HG02610 (cell line): ENCODE results near the gene CAPZB.
A peak's percentile ranks its signal among the peaks of the same experiment; 100 is the strongest.
"Not testable (repeated sequence)": the region's sequence is repeated elsewhere in the genome, so short reads cannot be mapped to it uniquely, and the experiment has no call there.

ENCODE experiments used
- ATAC-seq: cut with Tn5 transposase; IDR thresholded peaks from one replicate; pipeline ENCODE4 v1.9.1; 2021; ENCODE audit warnings: mild to moderate bottlenecking, moderate library complexity; ENCODE audit not compliant: unreplicated experiment

CAPZB gene

GRCh38 chr1:19315378-19316198, 169.8 kb downstream of the CAPZB start:
- ATAC-seq, result peak; percentile 41

DNA sequence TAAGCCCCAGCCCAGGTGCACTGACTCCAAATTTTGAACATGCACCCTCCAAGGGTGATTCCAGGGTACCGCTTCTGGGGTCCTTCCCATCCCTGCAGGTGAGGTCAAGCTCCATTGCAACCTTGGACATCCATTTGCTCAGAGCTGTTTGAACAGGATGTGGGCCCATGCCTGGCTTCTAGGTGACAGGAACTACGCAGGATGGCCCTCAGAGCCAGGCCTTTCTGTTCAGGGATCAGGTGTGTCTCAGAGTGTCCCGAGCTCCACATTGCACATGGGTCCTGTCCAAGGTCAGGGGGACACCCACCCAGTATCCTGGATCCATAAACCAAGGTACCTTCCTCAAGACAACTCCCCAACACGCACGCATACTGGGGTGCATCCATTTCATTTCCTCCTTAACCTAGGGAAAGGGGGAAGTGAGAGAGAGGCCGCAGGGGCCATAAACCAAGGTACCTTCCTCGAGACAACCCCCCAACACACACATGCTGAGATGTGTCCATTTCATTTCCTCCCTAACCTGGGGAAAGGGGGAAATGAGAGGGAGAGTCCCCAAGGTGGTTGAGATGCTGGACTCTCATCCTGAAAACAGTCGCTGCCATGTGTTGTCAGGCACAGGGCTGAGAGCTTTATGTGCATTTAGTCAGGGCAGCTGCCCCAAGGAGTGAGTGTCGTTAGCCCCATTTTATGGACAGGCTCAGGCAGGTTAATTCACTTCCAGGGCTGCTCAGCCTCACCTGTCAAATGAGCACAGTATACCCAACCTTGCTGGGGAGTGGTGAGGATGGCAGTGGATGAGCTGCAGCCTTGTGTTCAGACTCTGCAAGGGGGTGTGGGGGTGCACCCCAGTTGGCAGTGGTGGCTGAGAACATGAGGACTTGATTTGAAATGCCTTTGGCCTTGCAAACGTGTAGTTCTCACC, 171.1 kb downstream of the CAPZB start:
- ATAC-seq, result no peak

- ATAC-seq, result no peak
Observed at GRCh38 chr1:19313636-19313959, 171.7 kb downstream of the CAPZB start.

GRCh38 chr1:19312782-19313635, 172.3 kb downstream of the CAPZB start:
- ATAC-seq, result no peak

GRCh38 chr1:19311931-19312781, 173.2 kb downstream of the CAPZB start, which contains the start of the genes AKR7A2 and SLC66A1:
Gene AKR7A2, minus strand, starts transcription at chr1:19312144. Its CDS starts 20 bp downstream, at chr1:19312124.
Gene SLC66A1, plus strand, starts transcription at chr1:19312326. Its CDS starts 5,352 bp downstream, at chr1:19317678.
- ATAC-seq, result peak; percentile 66

DNA sequence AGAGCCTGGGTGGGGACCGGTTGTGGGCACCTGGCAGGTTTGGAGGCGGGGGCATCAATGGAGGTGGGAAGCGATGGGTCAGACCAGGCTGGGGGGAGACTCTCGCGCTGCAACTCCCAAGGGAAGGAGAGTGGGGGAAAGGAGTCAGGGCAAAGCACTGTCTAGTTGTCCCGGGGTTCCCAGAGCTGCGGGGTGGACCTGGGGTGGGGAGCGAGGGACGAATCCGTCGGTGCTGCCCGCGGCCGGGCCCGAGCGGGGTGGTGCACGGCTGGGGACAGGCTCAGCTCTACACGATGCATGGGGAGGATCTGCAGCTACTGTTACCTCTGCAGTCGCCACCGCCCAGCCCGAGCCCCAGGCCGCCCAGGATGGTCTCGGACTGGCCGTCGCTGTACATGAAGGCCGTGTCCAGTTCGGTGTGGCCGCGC, 173.8 kb downstream of the CAPZB start:
- ATAC-seq, result peak; percentile 1

- no peak for ATAC-seq
Observed at GRCh38 chr1:19310720-19311502, 174.4 kb downstream of the CAPZB start.

DNA sequence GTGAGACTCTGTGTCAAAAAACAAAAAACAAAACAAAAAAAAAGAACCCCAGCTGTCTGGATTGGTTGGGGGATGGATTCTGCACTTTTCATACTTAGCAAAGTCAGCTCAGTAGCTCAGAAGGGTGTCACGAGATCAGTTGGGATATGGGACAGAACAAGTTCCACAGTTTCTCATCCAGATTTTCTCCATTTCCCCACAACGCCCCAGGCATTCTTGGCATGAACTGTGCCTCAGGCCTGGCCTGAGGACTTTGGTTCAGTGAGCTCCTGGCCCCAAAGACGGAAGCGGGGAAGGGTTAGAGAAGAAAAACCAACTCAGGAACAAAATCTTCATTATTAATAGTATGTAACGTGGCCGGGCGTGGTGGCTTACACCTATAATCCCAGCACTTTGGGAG, 175.3 kb downstream of the CAPZB start:
- no peak for ATAC-seq

DNA sequence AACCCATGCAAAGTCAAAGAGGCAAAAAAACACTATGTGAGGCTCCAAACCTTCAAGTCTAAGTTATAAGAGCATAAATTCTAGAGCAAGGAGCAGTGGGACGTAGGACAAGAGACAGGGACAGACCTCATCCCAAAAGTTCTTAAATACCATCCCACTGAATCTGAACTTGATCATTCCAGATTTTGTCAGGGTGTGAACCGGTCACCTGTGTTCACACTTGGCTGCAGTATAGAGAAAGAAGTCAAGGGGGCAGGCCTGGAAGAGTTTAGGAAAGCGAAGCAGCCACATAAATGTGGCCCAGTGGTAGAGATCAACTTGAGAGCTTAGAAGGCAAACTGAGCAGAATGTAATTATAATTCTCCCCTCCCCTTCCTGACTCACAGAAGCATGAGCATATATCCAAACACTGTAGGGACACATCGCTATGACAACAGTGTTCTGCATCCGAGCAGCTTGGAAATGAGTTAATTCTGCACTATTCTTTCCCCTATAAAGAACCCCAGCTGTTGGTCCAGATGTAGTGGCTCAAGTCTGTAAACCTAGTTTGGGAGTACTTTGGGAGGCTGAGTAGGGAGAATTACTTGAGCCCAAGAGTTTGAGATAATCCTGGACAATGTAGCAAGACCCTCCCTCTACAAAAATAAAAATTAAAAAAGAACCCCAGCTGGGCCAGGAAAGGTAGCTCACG, 176.1 kb downstream of the CAPZB start:
- ATAC-seq, result no peak

DNA sequence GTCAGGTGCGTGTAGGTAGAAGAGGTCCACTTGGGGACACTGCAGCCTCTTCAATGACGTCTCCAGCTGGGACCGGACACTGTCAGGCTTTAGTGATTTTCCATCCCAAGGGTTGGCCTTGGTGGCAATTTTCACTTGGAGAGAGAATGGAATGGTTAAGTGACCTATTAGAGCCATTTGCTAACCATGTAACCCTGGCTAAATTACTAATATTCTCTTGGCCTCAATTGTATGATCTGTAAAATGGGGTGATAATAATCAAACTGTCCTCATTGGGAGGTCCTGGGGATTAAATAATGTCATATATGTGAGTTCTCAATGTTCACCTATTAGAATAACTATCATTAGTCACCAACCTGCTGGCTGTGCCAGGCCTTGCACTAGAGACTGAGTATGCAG, 176.8 kb downstream of the CAPZB start:
- ATAC-seq, result no peak

DNA sequence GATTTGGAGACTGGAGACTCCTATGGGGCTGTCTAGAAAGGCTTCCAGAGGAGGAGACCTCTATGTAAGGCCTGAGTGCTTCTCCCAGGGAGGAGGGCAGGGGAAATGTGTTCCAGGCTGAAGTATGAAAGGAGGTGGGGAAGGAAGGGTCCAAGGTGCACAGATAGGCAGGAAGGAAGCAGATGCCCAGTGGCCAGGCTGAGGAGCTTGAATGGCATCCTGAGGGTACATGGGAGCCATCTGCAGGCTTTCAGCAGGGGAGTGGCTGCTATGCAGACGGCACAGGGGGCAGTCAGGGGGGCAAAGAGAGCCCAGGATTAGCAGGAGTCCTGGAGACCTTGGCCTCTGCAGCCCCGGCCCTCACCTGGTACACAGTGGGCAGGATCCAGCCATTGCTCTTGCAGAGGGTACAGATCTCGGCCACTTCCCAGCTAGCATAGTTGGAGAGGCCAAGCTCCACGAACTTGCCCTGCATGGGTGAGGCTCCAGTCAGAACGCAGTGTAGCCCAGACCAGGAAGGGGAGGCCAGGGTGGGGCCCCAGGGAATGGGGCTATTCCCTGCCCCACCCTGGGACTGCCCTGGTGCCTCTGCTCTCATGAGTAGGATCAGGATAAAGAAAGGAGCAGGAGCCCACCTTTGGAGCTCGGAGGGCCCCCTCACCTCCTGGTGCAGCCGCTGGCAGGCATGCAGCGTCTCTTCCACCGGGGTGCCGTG, 177.4 kb downstream of the CAPZB start:
- no peak for ATAC-seq

- ATAC-seq, result no peak
Observed at GRCh38 chr1:19306941-19307340, 178.4 kb downstream of the CAPZB start.

DNA sequence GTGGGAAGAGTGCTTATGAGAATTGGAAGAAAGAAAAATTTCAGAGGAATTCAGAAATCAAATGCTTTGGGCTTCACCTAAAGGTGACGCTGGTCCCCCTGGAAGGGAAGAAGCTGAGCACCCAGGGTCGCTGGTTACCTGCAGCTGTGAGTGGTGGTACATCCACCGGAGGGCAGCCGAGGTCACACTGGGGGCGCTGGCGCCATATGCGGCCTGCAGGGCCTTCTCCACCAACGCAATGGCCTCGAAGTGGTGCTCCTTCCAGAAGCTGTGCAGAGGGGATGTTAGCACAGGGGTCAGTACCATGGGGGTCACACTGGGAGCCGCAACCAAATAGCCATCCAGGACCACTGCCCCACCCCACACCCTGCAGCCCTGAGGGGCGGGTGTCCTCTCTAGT, 179.5 kb downstream of the CAPZB start:
- ATAC-seq, result no peak

GRCh38 chr1:19304081-19304480, 181.3 kb downstream of the CAPZB start:
- not testable (repeated sequence) for ATAC-seq

- ATAC-seq, result no peak
Observed at GRCh38 chr1:19300211-19300610, 185.1 kb downstream of the CAPZB start.

- no peak for ATAC-seq
Observed at GRCh38 chr1:19294638-19295037, 190.7 kb downstream of the CAPZB start.

GRCh38 chr1:19289244-19289643, 196.1 kb downstream of the CAPZB start:
- ATAC-seq, result no peak
